ENCODE results near the gene KRT74. TPM values are rescaled to one million over a fixed set of nuclear protein-coding genes. Genes with fewer than 3 reads are reported as not detected.

Gene KRT74
- total RNA-seq, 4 donors from 2014 or later: not detected

DNA sequence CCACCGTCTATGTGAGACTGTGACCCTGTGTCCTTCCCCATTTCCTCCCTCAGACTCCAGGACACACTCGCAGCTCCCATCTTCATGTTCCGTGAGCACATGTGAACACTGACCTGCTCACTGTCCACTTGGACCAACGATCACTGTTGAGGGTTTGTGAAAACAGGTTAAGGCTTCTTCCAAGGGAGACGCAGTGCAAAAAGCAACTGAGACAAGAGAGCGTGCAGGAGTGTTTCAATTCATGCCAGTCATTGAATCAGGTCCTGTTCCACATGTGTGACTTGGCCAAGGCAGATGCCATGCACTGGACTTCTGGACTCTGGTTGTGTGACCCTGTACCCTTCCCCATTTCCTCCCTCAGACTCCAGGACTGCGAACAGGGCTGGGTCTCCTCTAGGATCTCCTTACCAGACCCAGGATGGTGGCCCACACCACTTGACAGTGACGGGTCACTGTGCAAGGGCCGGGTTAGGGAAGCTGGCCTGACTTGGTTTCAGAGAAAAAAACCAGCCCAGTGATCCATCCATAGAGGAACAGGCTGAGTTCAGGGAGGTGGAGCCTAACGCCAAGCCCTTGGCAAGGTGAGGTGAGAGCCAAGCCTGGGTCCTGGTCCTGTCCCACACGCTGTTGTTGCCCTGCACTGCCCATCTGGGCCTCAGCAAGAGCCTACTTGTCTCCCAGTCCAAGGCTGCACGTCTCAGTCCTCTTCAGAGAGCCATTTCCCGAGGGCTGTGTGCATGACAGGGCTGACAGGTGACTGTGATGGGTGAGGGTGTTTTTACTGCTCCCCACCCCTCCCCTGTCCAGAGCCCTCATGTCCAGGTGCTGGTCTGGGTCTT, 47.8 kb downstream of the KRT74 start:
- TF ChIP-seq, protein P1, sequence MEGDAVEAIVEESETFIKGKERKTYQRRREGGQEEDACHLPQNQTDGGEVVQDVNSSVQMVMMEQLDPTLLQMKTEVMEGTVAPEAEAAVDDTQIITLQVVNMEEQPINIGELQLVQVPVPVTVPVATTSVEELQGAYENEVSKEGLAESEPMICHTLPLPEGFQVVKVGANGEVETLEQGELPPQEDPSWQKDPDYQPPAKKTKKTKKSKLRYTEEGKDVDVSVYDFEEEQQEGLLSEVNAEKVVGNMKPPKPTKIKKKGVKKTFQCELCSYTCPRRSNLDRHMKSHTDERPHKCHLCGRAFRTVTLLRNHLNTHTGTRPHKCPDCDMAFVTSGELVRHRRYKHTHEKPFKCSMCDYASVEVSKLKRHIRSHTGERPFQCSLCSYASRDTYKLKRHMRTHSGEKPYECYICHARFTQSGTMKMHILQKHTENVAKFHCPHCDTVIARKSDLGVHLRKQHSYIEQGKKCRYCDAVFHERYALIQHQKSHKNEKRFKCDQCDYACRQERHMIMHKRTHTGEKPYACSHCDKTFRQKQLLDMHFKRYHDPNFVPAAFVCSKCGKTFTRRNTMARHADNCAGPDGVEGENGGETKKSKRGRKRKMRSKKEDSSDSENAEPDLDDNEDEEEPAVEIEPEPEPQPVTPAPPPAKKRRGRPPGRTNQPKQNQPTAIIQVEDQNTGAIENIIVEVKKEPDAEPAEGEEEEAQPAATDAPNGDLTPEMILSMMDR (IDR thresholded peaks at IDR 0.05; ENCODE audit: low read depth): no peak

- TF ChIP-seq, protein P1 (IDR thresholded peaks at IDR 0.05; ENCODE audit: low read depth): no peak
These were observed 48.6 kb downstream of the KRT74 start for GRCh38 chr12:52524898-52525591.

DNA sequence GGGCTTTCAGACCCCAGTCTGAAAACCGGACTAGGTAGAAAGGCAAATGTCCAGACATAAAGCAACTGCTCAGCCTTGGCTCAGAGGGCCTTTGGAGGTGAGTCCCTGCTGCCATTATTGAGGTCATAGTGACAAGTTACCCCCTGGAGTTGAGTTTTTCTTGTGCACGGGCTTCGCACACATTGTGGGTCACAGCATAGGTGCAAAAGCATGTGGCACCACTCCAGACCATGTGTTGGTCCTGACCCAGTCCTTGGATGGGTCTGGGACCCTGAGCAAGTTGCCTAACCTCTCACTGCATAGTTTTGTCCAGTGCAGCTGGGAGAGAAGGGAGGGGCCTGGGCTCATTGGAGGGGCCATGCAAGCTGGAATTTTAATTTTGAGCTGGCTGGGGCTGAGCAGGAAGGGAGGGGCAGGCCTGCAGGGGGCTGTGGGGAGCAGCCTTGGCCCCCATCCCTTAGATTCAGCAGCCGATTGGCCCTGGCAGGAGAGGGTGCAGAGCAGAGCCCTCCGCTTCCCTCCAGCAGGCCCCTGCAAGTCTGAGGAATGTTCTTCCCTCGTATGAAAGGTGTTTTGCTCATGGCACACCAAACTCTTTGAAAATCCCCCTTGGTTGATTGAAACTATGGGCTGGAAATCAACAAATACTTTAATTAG, 49.3 kb downstream of the KRT74 start:
- TF ChIP-seq, protein P1 (IDR thresholded peaks at IDR 0.05; ENCODE audit: low read depth): no peak

GRCh38 chr12:52523824-52524223, 49.8 kb downstream of the KRT74 start:
- TF ChIP-seq, protein P1 (IDR thresholded peaks at IDR 0.05; ENCODE audit: low read depth): no peak

DNA sequence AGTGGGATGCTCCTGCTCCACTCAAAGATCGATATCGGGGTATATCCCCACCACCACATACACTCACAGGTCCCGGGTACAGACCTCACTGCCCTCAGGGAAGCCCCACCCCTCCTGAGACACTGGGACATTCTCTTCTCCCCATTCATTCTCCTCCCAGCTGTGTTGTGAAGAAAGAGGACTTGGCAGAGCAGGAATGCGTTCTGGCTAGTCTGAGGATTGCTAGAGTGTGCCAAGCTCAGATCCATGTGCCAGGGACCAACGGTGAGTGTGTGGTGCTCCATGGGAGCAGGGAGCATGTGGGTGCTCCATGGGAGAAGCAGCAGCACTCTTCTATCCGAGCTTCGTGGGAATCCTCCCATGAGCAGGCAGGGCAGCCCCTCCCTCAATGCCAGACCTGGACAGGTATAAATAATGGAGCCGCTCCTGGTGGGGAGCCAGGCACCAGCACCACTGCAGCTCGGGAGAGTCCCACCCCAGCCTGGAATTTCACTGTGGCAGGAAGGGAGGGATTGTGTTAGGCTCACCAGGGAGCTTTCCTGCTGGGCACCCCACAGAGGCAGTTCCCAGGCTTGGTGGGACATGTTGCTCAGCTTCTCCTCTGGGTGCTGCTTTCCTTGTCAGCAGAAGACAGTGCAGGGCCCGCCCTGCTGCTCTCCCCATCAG, 51.2 kb downstream of the KRT74 start:
- TF ChIP-seq, protein P1 (IDR thresholded peaks at IDR 0.05; ENCODE audit: low read depth): no peak

DNA sequence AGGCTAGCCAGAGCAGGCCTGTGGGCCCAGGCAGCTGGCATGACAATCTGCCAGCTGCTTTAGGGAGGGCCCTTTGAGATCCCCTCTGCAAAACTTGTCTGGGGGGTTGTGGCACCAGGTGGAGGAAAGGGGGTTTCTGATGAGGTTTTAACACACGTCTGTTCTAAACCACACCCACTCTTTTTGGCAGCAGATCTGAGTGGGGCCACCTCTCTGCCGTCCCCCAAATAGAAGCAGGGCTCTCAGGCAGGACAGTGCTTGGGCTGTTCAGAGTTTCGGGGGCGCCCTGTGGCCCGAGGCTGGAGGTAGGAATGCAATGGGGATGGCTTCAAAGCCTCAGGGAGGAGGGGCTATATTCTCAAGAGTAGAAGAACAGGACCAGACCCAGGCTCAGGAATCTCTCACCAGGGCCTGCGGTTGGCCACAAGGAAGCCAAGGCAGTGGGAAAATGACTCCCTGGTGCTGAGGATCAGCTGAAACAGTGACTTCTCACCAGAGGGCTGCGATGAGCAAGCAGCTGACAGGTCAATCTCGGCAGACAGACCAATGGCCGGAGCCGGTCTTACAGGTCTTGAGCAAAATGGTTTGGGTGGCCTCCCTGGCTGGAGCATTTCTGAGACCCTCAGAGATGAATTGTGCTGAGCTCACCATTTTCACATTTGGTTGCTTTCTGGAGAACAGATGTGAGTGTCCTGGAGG, 51.9 kb downstream of the KRT74 start:
- TF ChIP-seq, protein P1 (IDR thresholded peaks at IDR 0.05; ENCODE audit: low read depth): no peak

Data from subcutaneous adipose tissue (tissue), 4 donors.